ENCODE measurements around the gene DRG1.
"Not testable (repeated sequence)": the region's sequence is repeated elsewhere in the genome, so short reads cannot be mapped to it uniquely, and the experiment has no call there.

DRG1 gene

GRCh38 chr22:31443516-31443915 is 44.1 kb downstream of the DRG1 start:
- DNase-seq, result no peak

- no peak for DNase-seq
Observed at GRCh38 chr22:31445642-31446041, 46.2 kb downstream of the DRG1 start.

GRCh38 chr22:31446208-31446607 is 46.8 kb downstream of the DRG1 start:
- DNase-seq, result no peak

GRCh38 chr22:31446767-31447166 is 47.4 kb downstream of the DRG1 start:
- no peak for DNase-seq

- no peak for DNase-seq
Observed at GRCh38 chr22:31447337-31447736, 47.9 kb downstream of the DRG1 start.

GRCh38 chr22:31448382-31448781 is 49.0 kb downstream of the DRG1 start:
- no peak for DNase-seq

GRCh38 chr22:31449506-31449905 is 50.1 kb downstream of the DRG1 start:
- DNase-seq, result no peak

- DNase-seq, result peak; percentile 35 to 37
Observed at GRCh38 chr22:31451709-31452571, 52.5 kb downstream of the DRG1 start.

GRCh38 chr22:31461699-31462098 is 62.3 kb downstream of the DRG1 start:
- DNase-seq, result no peak

- DNase-seq, result no peak
Observed at GRCh38 chr22:31465307-31465706, 65.9 kb downstream of the DRG1 start.

- DNase-seq, result no peak
Observed at GRCh38 chr22:31474743-31475142, 75.3 kb downstream of the DRG1 start.

GRCh38 chr22:31475800-31476199 is 76.4 kb downstream of the DRG1 start:
- no peak for DNase-seq

GRCh38 chr22:31477329-31477728 is 77.9 kb downstream of the DRG1 start:
- DNase-seq, result no peak

GRCh38 chr22:31481129-31481528 is 81.7 kb downstream of the DRG1 start:
- no peak for DNase-seq

- not testable (repeated sequence) for DNase-seq
Observed at GRCh38 chr22:31482470-31482869, 83.1 kb downstream of the DRG1 start.

Measured in NCI-H524 (cell line).